IMR-90 (cell line): Measurements from ENCODE around the gene PCDHGA6. TPM values are rescaled to one million over a fixed set of nuclear protein-coding genes. Genes with fewer than 3 reads are reported as not detected.

Experiments used
- ATAC-seq: fragments of 200-7000 bp; cut with Tn5 transposase; 2 replicates; pipeline ENCODE4 v1.9.1; 2020; ENCODE audit warnings: low read depth, mild to moderate bottlenecking, moderate library complexity
- BruUV-seq: library from RNA; stranded (reverse); fragments of 400-500 nt; replicated peaks from 2 replicates; lab custom pipeline; 2021; lab: Mats Ljungman, UMichigan
- CTCF ChIA-PET: fragments of 300-600 bp; formaldehyde crosslinking; extraction: SDS; loops from one replicate; lab custom pipeline; 2021; ENCODE audit warnings: antibody characterized with exemption; lab: Yijun Ruan, JAX
- POLR2A ChIA-PET: fragments of 300-600 bp; sonication (Branson Sonifier 250); formaldehyde crosslinking; loops from one replicate; lab custom pipeline; 2022; ENCODE audit warnings: antibody characterized with exemption; ENCODE audit not compliant: unreplicated experiment; lab: Charles Lee
- DNase-seq: peaks from one replicate; pipeline ENCODE4 v3.0.0; 2013
- H2AFZ ChIP-seq: replicated peaks from 2 replicates; pipeline ENCODE3; 2013; ENCODE audit warnings: low read length, mild to moderate bottlenecking; ENCODE audit not compliant: poor library complexity
- H2AK5ac ChIP-seq: 2 replicates; pipeline ENCODE4 v1.6.1; 2013; ENCODE audit warnings: low read depth, low read length, inconsistent platforms
- H2AK9ac ChIP-seq: replicated peaks from 2 replicates; pipeline ENCODE3; 2013; ENCODE audit warnings: mild to moderate bottlenecking, low read depth, low read length, moderate library complexity; ENCODE audit not compliant: poor library complexity
- H2BK120ac ChIP-seq: 2 replicates; pipeline ENCODE4 v1.6.1; 2013; ENCODE audit warnings: low read depth, low read length, inconsistent platforms
- H2BK15ac ChIP-seq: 3 replicates; pipeline ENCODE4 v1.6.1; 2013; ENCODE audit warnings: low read depth, low read length, inconsistent platforms
- H2BK20ac ChIP-seq: 2 replicates; pipeline ENCODE4 v1.6.1; 2013; ENCODE audit warnings: low read depth, mild to moderate bottlenecking, inconsistent platforms, low read length, moderate library complexity
- H2BK5ac ChIP-seq: 2 replicates; pipeline ENCODE4 v1.6.1; 2013; ENCODE audit warnings: mild to moderate bottlenecking, low read depth, low read length, inconsistent platforms; ENCODE audit not compliant: poor library complexity, severe bottlenecking
- H3K14ac ChIP-seq: replicated peaks from 2 replicates; pipeline ENCODE4 v1.6.1; 2013; ENCODE audit warnings: low read depth, low read length, inconsistent platforms
- H3K18ac ChIP-seq: 2 replicates; pipeline ENCODE4 v1.6.1; 2013; ENCODE audit warnings: low read depth, low read length, control low read depth
- H3K23ac ChIP-seq: 2 replicates; pipeline ENCODE4 v1.6.1; 2013; ENCODE audit warnings: low read depth, low read length, inconsistent platforms
- H3K27ac ChIP-seq: 2 replicates; pipeline ENCODE4 v1.5.1; 2013; ENCODE audit warnings: mild to moderate bottlenecking, control low read depth, low read length; ENCODE audit not compliant: insufficient read depth
- H3K27me3 ChIP-seq: 2 replicates; pipeline ENCODE4 v1.6.1; 2013; ENCODE audit warnings: low read length; ENCODE audit not compliant: control insufficient read depth, insufficient read depth
- H3K36me3 ChIP-seq: 2 replicates; pipeline ENCODE4 v1.6.1; 2013; ENCODE audit warnings: low read length, mixed read lengths; ENCODE audit not compliant: control insufficient read depth, insufficient read depth
- H3K4ac ChIP-seq: 2 replicates; pipeline ENCODE4 v1.6.1; 2013; ENCODE audit warnings: low read depth, low read length, inconsistent platforms
- H3K4me1 ChIP-seq: 2 replicates; pipeline ENCODE4 v1.6.1; 2013; ENCODE audit warnings: low read length, mixed read lengths; ENCODE audit not compliant: control insufficient read depth, insufficient read depth
- H3K4me2 ChIP-seq: 2 replicates; pipeline ENCODE4 v1.6.1; 2013; ENCODE audit warnings: low read depth, mild to moderate bottlenecking, control low read depth, low read length, moderate library complexity
- H3K4me3 ChIP-seq: 2 replicates; pipeline ENCODE4 v1.5.1; 2013; ENCODE audit warnings: low read depth, mild to moderate bottlenecking, control low read depth, low read length, moderate library complexity; ENCODE audit not compliant: insufficient read depth
- H3K56ac ChIP-seq: 2 replicates; pipeline ENCODE4 v1.6.1; 2013; ENCODE audit warnings: low read length, inconsistent platforms; ENCODE audit not compliant: insufficient read depth; ENCODE audit errors: extremely low read depth
- H3K79me1 ChIP-seq, 2 experiments: 2 replicates each; pipeline ENCODE4 v1.6.1; 2013; ENCODE audit warnings: low read length in 2 of 2, inconsistent platforms in 1 of 2, low read depth in 1 of 2
- H3K9ac ChIP-seq: 2 replicates; pipeline ENCODE4 v1.6.1; 2013; ENCODE audit warnings: low read depth, low read length, control low read depth
- H3K9me1 ChIP-seq: 2 replicates; pipeline ENCODE4 v1.6.1; 2013; ENCODE audit warnings: low read length, inconsistent platforms; ENCODE audit not compliant: insufficient read depth
- H3K9me3 ChIP-seq: 2 replicates; pipeline ENCODE4 v1.6.1; 2013; ENCODE audit warnings: low read length; ENCODE audit not compliant: control insufficient read depth, insufficient read depth
- H4K20me1 ChIP-seq: 2 replicates; pipeline ENCODE4 v1.6.1; 2013; ENCODE audit warnings: low read length, inconsistent platforms; ENCODE audit not compliant: insufficient read depth
- H4K5ac ChIP-seq: 2 replicates; pipeline ENCODE4 v1.6.1; 2013; ENCODE audit warnings: mild to moderate bottlenecking, low read depth, low read length, control low read depth
- H4K8ac ChIP-seq, 2 experiments: 2 replicates each; pipeline ENCODE4 v1.6.1; 2013; ENCODE audit warnings: low read depth in 2 of 2, low read length in 2 of 2, control low read depth in 1 of 2, inconsistent platforms in 1 of 2
- H4K91ac ChIP-seq: 2 replicates; pipeline ENCODE4 v1.6.1; 2013; ENCODE audit warnings: low read depth, low read length, inconsistent platforms; ENCODE audit not compliant: insufficient read depth
- CHD1 ChIP-seq: IDR thresholded peaks from 2 replicates; pipeline ENCODE4 v1.6.1; 2012; ENCODE audit warnings: low read depth, low read length, improper control_type of control experiment
- CTCF ChIP-seq: conservative IDR thresholded peaks from 2 replicates; pipeline ENCODE4 v1.5.1; 2012; ENCODE audit warnings: mild to moderate bottlenecking, low read depth, low read length, improper control_type of control experiment
- ELK1 ChIP-seq: fragments of 150-350 bp; IDR thresholded peaks from 2 replicates; pipeline ENCODE4 v1.6.1; 2016; ENCODE audit warnings: low read depth, mild to moderate bottlenecking, low read length, moderate library complexity, borderline replicate concordance
- FOS ChIP-seq: fragments of 150-350 bp; IDR thresholded peaks from 2 replicates; pipeline ENCODE4 v1.6.1; 2016; ENCODE audit warnings: low read depth, low read length
- MAFK ChIP-seq: IDR thresholded peaks from 2 replicates; pipeline ENCODE4 v1.6.1; 2012; ENCODE audit warnings: low read depth, low read length, improper control_type of control experiment
- MAZ ChIP-seq: IDR thresholded peaks from 2 replicates; pipeline ENCODE4 v1.6.1; 2012; ENCODE audit warnings: low read depth, mild to moderate bottlenecking, low read length, improper control_type of control experiment, moderate library complexity, borderline replicate concordance
- NFE2L2 ChIP-seq: fragments of 150-350 bp; IDR thresholded peaks from 2 replicates; pipeline ENCODE4 v1.6.1; 2016; ENCODE audit warnings: low read depth, mild to moderate bottlenecking, low read length
- POLR2A ChIP-seq: IDR thresholded peaks from 2 replicates; pipeline ENCODE4 v1.6.1; 2012; ENCODE audit warnings: mild to moderate bottlenecking, low read depth, low read length
- WGBS, 2 experiments: methylation state at CpG; one replicate each; pipeline versions ENCODE4 v1.1.5 to v1.1.7; 2013; ENCODE audit warnings: missing lambda C conversion rate in 2 of 2; ENCODE audit not compliant: insufficient read length in 1 of 2; ENCODE audit errors: extremely low coverage in 2 of 2; 5-methylcytosine and 5-hydroxymethylcytosine counted together
- dilution Hi-C: fragments of 300-500 bp; cut with HindIII; formaldehyde crosslinking; loops from one replicate; pipeline ENCODE4 v1.14.3; 2018; ENCODE audit warnings: low sequenced_read_pairs; ENCODE audit not compliant: unreplicated experiment
- in situ Hi-C: fragments of 300-500 bp; cut with MboI; formaldehyde crosslinking; loops from 3 replicates; pipeline ENCODE4 v1.14.3; 2019; ENCODE audit warnings: low sequenced_read_pairs, inconsistent platforms, mixed read lengths
- intact Hi-C: fragments of 100-400 bp; cut with micrococcal nuclease; formaldehyde crosslinking; loops from 2 replicates; pipeline ENCODE4 v1.10.0; 2022
- polyA plus RNA-seq, 3 experiments: library from polyadenylated mRNA; depleted of rRNA; stranded (reverse); fragments of >200 nt; gene quantifications; 2 replicates each; pipeline ENCODE4 v1.2.3, GENCODE V29; 2012; ENCODE audit warnings: low replicate concordance in 1 of 3
- total RNA-seq: library from RNA; depleted of rRNA; stranded (reverse); fragments of >200 nt; gene quantifications from 2 replicates; pipeline ENCODE4 v1.2.3, GENCODE V29; 2012

PCDHGA6 gene
- total and polyA plus RNA-seq, 2 of the 4 experiments (the other 2 are of a cell fraction): 4.1 to 4.7 TPM

- H4K91ac ChIP-seq: no peak overlapping the region
- H2BK120ac ChIP-seq: no peak overlapping the region
- H3K9me1 ChIP-seq: no peaks in the 10 kb centered on the region
- no peak overlapping the region for H3K4me3 ChIP-seq
- BruUV-seq: no TSS peak
- H3K27ac ChIP-seq: no peak overlapping the region
- peaks cover 0 to 3% of the 10 kb centered on the region in 2 experiments; a peak in 1 of 4 replicates for H3K79me1 ChIP-seq
- ATAC-seq (no peak), DNase-seq (no peak)
- dilution Hi-C loops: no loop called here
- no peak overlapping the region for H2BK15ac ChIP-seq
- no peak overlapping the region for H4K5ac ChIP-seq
- in situ Hi-C loops: no loop called here
- no peak overlapping the region for H3K14ac ChIP-seq
- H3K23ac ChIP-seq: no peak overlapping the region
- intact Hi-C loops: no loop called here
- H2AK9ac ChIP-seq: no peak overlapping the region
- H2AFZ ChIP-seq: no peak overlapping the region
- no peak overlapping the region for H3K4me2 ChIP-seq
- H3K56ac ChIP-seq: no peak overlapping the region
- no peak overlapping the region for H3K9ac ChIP-seq
- H3K4me1 ChIP-seq: peaks cover 2% of the 10 kb centered on the region; the same call in 1 of the 2 replicates
- H4K20me1 ChIP-seq: no peaks in the 10 kb centered on the region
- CTCF ChIA-PET: no interaction called here
- POLR2A ChIA-PET: no interaction called here
- H3K9me3 ChIP-seq: peaks cover 51% of the 10 kb centered on the region
- no peak overlapping the region for H2AK5ac ChIP-seq
- no peak overlapping the region for H3K4ac ChIP-seq
- no peak overlapping the region for H4K8ac ChIP-seq
- peaks cover 20% of the 10 kb centered on the region for H3K36me3 ChIP-seq
- H2BK20ac ChIP-seq: no peak overlapping the region
- TF ChIP-seq FOS: no peak
- TF ChIP-seq POLR2A: no peak
- TF ChIP-seq MAFK: no peak
- no peak for TF ChIP-seq CHD1
- no peak for TF ChIP-seq MAZ
- no peak for TF ChIP-seq ELK1
- TF ChIP-seq NFE2L2: no peak
- TF ChIP-seq CTCF: no peak
- H3K27me3 ChIP-seq: peaks cover 2% of the 10 kb centered on the region; the same call in 1 of the 2 replicates
- H2BK5ac ChIP-seq: no peak overlapping the region
- 24% methylated on average over 10 of the region's 46 CpGs; no CpG with 5 or more reads in 1 of the 2 experiments for WGBS, 2 experiments
- no peak overlapping the region for H3K18ac ChIP-seq
These were observed 7.4 kb upstream of the PCDHGA6 start for GRCh38 chr5:141366016-141366896.
